HUES48 (cell line): ENCODE measurements around the gene MYO15B.

Source experiments
- H3K27ac ChIP-seq: one replicate; pipeline ENCODE4 v1.7.0; 2013; ENCODE audit warnings: low read depth, low read length, inconsistent platforms
- H3K27me3 ChIP-seq: 2 replicates; pipeline ENCODE4 v1.6.1; 2013; ENCODE audit warnings: mild to moderate bottlenecking, low read length; ENCODE audit not compliant: control insufficient read depth, insufficient read depth
- H3K36me3 ChIP-seq: 2 replicates; pipeline ENCODE4 v1.6.1; 2013; ENCODE audit warnings: low read length; ENCODE audit not compliant: control insufficient read depth, insufficient read depth
- H3K4me1 ChIP-seq: 2 replicates; pipeline ENCODE4 v1.6.1; 2013; ENCODE audit warnings: mild to moderate bottlenecking, low read length; ENCODE audit not compliant: control insufficient read depth, insufficient read depth
- H3K4me3 ChIP-seq: 2 replicates; pipeline ENCODE4 v1.5.1; 2013; ENCODE audit warnings: mild to moderate bottlenecking, low read depth, low read length
- H3K9ac ChIP-seq: 2 replicates; pipeline ENCODE4 v1.6.1; 2013; ENCODE audit warnings: mild to moderate bottlenecking, low read depth, low read length, moderate library complexity
- H3K9me3 ChIP-seq: 2 replicates; pipeline ENCODE4 v1.6.1; 2013; ENCODE audit warnings: low read length; ENCODE audit not compliant: control insufficient read depth, insufficient read depth

Gene MYO15B

DNA sequence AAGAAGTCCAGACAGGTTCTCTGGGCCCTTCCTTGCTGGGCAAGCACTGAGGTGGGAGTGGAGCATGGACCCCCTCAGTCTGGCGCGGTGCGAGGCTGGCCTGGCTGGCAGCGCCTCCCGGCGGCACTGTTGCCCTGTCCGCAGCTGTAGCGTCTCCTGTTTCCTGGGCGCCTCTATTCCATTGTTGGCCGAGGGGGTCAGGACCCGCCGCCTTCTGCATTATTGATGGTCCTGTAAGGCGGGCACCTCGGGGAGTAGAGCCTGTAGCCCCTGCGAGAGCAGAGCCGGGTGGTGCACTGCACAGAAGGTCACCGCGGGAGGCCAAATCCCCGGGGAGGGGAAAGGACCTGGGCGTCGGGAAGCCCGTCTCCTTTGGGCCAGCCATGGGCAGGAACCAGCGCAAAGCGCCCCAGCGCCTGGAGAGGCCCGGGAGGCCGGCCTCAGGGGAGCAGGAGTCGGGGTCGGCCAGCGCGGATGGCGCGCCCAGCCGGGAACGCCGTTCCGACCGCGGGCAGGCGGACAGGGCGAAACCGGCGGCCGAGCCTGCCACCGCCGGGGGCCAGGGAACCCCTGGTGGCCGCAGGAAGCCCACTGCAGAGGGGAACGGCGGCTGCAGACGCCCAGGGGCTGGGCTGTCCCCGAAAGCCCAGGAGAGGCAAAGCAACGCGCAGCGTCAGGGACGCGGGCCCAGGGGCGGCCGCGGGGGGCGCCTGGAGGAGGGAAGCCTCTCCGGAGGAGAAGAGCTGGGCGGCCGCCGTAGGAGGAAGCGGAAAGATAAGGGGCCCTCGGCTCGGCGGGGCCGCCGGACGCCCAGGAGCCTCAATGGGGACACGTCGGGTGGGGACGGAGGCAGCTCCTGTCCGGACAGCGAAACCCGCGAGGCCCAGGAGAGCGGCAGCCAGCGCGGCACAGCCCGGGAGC lies at the start of gene MYO15B:
MYO15B (plus strand) TSS at position 126 of the 921 bp plus-strand sequence; CDS start at position 384, 258 bp downstream.
- Histone ChIP-seq H3K4me1 (peaks cover 4% of the 10 kb centered on the region; the same call in 1 of the 2 replicates), H3K27ac (no peak within 1 kb of the TSS), H3K9me3 (no peaks in the 10 kb centered on the region), H3K9ac (peak within 1 kb of the TSS; percentile 51; the same call in 1 of the 2 replicates), H3K4me3 (peak within 1 kb of the TSS; percentile 67), H3K36me3 (no peaks in the 10 kb centered on the region), H3K27me3 (no peaks in the 10 kb centered on the region; the same call in 1 of the 2 replicates)

DNA sequence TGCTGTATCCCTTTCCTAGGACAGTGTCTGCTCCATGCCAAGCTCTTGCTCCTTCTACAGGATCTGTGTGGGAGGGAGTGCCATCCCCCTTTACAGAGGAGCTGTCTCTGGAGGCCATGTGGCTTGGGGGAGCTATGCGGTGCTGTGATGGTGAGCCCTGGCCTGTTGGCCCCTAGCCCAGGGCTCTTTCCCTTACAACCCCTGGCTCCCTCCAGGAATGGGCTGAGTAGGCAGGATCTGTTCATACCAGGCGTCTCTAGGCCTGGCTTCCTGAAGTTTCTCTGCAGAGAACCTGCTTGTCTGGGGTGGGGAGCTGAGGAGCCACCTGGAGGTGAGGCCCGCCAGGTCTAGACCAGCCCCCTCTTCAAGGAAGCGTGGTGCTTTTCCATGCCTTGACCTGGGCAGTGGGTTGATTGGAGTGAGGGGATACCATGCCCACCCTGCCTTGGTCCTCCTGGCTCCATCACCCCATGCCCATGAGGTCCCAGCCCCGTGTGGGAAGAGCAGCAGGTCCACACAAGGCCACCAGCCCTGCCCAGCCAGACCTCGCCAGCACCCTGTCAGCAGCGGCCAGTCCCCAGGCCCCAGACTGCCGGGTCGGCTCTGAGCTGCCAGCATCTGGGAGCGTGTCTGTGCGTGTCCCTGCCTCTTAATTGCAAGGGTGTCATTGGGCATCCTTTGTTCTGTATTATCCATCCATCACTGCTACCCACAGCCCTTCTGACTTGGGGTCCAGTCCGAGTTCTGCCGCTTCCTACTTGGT lies 47.5 kb upstream of the MYO15B start:
- Histone ChIP-seq H3K27ac (no peak overlapping the region), H3K9ac (no peak overlapping the region), H3K27me3 (no peaks in the 10 kb centered on the region)

GRCh38 chr17:75540923-75541503 lies 46.6 kb upstream of the MYO15B start:
- Histone ChIP-seq H3K27ac (no peak overlapping the region), H3K9ac (no peak overlapping the region), H3K4me3 (no peak overlapping the region), H3K36me3 (no peaks in the 10 kb centered on the region; the same call in 1 of the 2 replicates), H3K4me1 (no peaks in the 10 kb centered on the region), H3K27me3 (no peaks in the 10 kb centered on the region), H3K9me3 (no peaks in the 10 kb centered on the region)

More for the DNA sequence above, 47.5 kb upstream of the MYO15B start:
- Histone ChIP-seq H3K4me1 (no peaks in the 10 kb centered on the region), H3K9me3 (no peaks in the 10 kb centered on the region), H3K4me3 (no peak overlapping the region), H3K36me3 (no peaks in the 10 kb centered on the region)

DNA sequence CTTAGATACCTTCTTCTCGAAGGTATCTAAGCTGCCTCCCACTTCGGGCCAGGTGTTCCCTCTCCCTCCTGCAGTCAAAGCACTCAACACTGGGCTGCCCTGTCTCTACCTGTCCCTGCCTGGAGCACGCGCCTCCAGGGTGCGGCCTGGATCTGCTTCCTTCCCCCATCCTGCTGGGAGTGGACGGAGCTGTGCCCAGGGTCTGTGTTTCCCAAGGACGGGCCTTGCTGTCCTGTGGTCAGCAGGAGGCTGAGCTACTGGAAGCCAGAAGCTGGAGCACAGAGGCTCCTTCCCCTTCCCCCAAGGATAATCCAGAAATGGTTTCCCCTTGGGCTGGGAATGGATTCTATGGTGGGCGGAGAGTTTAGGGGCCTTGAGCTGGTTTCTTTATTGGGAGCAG lies 45.4 kb upstream of the MYO15B start:
- no peaks in the 10 kb centered on the region; the same call in 1 of the 2 replicates for H3K36me3 ChIP-seq
- no peaks in the 10 kb centered on the region for H3K27me3 ChIP-seq
- no peak overlapping the region for H3K9ac ChIP-seq
- no peaks in the 10 kb centered on the region for H3K4me1 ChIP-seq
- no peaks in the 10 kb centered on the region for H3K9me3 ChIP-seq
- no peak overlapping the region for H3K4me3 ChIP-seq
- no peak overlapping the region for H3K27ac ChIP-seq

- no peaks in the 10 kb centered on the region for H3K4me1 ChIP-seq
- no peaks in the 10 kb centered on the region for H3K9me3 ChIP-seq
- no peak overlapping the region for H3K27ac ChIP-seq
- H3K4me3 ChIP-seq = no peak overlapping the region
- H3K9ac ChIP-seq = no peak overlapping the region
- H3K36me3 ChIP-seq = no peaks in the 10 kb centered on the region; the same call in 1 of the 2 replicates
- no peaks in the 10 kb centered on the region for H3K27me3 ChIP-seq
These were observed 44.8 kb upstream of the MYO15B start for GRCh38 chr17:75542728-75543336.

GRCh38 chr17:75544250-75544649 lies 43.4 kb upstream of the MYO15B start:
- Histone ChIP-seq H3K4me3 (no peak overlapping the region), H3K4me1 (peaks cover 5% of the 10 kb centered on the region; the same call in 1 of the 2 replicates), H3K36me3 (no peaks in the 10 kb centered on the region; the same call in 1 of the 2 replicates), H3K27me3 (no peaks in the 10 kb centered on the region), H3K9me3 (no peaks in the 10 kb centered on the region), H3K9ac (no peak overlapping the region), H3K27ac (no peak overlapping the region)

- no peaks in the 10 kb centered on the region; the same call in 1 of the 2 replicates for H3K36me3 ChIP-seq
- no peak overlapping the region for H3K27ac ChIP-seq
- no peak overlapping the region for H3K4me3 ChIP-seq
- no peaks in the 10 kb centered on the region for H3K9me3 ChIP-seq
- H3K27me3 ChIP-seq = no peaks in the 10 kb centered on the region
- H3K4me1 ChIP-seq = peaks cover 13% of the 10 kb centered on the region; the same call in 1 of the 2 replicates
- H3K9ac ChIP-seq = no peak overlapping the region
These were observed 41.4 kb upstream of the MYO15B start for GRCh38 chr17:75546181-75546580.

DNA sequence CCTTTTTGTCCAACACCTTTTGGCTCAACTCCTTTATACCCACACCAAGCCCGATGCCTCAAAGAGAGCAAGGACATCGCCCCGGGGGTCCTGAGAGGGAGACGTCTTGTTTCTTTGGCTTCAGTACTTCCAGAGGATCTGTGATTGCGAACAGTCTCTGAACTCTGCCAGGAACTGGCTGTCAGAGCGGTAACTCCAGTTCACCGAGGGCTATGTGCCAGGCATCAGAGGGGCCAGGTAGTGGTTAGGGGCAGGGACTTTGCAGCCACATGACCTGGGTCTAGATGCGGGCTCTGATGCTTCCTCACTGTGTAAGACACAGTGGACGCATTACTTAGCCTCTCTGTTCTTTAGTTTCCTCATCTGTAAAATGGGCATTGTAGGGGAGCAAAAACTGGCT lies 40.5 kb upstream of the MYO15B start:
- Histone ChIP-seq H3K4me3 (no peak overlapping the region), H3K9ac (no peak overlapping the region), H3K9me3 (no peaks in the 10 kb centered on the region), H3K4me1 (peaks cover 16% of the 10 kb centered on the region; the same call in 1 of the 2 replicates), H3K27me3 (no peaks in the 10 kb centered on the region), H3K36me3 (no peaks in the 10 kb centered on the region; the same call in 1 of the 2 replicates), H3K27ac (no peak overlapping the region)

DNA sequence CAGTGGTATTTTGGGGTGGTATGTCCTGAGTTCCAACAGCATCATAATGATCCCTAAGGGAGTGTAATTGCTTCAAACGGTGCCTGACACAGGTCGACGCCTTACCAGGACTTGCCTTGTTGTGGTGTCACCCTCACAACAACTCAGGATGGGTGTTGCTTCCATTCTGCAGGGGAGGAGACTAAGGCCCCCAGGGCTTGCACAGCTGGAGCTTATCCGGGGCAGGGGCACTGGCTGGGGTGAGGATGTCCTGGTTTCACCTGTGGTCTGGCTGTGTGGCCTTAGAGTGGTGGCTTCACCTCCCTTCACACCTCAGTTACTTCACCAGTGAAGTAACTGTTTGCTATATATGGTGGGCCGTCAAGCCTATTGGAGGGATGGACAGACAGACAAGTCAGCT lies 38.8 kb upstream of the MYO15B start:
- peaks cover 23% of the 10 kb centered on the region; the same call in 1 of the 2 replicates for H3K4me1 ChIP-seq
- no peak overlapping the region for H3K4me3 ChIP-seq
- H3K9ac ChIP-seq = no peak overlapping the region
- peak overlapping the region; percentile 29 for H3K27ac ChIP-seq
- H3K36me3 ChIP-seq = no peaks in the 10 kb centered on the region; the same call in 1 of the 2 replicates
- no peaks in the 10 kb centered on the region for H3K27me3 ChIP-seq
- H3K9me3 ChIP-seq = no peaks in the 10 kb centered on the region
